H1 (cell line): ENCODE data around the gene PSMB11. TPM values are rescaled to one million over a fixed set of nuclear protein-coding genes. Genes with fewer than 3 reads are reported as not detected.

Experiments used
- ATF2 ChIP-seq: IDR thresholded peaks from 2 replicates; pipeline ENCODE4 v1.6.1; 2012; ENCODE audit warnings: low read length, inconsistent platforms
- BRCA1 ChIP-seq: IDR thresholded peaks from 2 replicates; pipeline ENCODE4 v1.6.1; 2012; ENCODE audit warnings: low read depth, low read length, improper control_type of control experiment
- CEBPB ChIP-seq: IDR thresholded peaks from 2 replicates; pipeline ENCODE4 v1.6.1; 2012; ENCODE audit warnings: low read depth, low read length
- CTCF ChIP-seq, 3 experiments: IDR thresholded peaks; 1 replicate in 2 of 3; 2 replicates in 1 of 3; pipeline versions ENCODE4 v1.5.1 to v1.6.1; 2011; ENCODE audit warnings: low read length in 3 of 3, mild to moderate bottlenecking in 3 of 3, inconsistent platforms in 2 of 3, low read depth in 1 of 3, moderate library complexity in 1 of 3; ENCODE audit not compliant: insufficient read depth in 1 of 3; ENCODE audit errors: control extremely low read depth in 1 of 3
- FOSL1 ChIP-seq: IDR thresholded peaks from 2 replicates; pipeline ENCODE4 v1.6.1; 2011; ENCODE audit warnings: mild to moderate bottlenecking, low read depth, low read length, moderate library complexity; ENCODE audit not compliant: insufficient read depth
- NANOG ChIP-seq: IDR thresholded peaks from 2 replicates; pipeline ENCODE4 v1.6.1; 2011; ENCODE audit warnings: low read length, low read depth, mild to moderate bottlenecking, inconsistent platforms; ENCODE audit not compliant: insufficient read depth, poor library complexity, severe bottlenecking
- SIX5 ChIP-seq: IDR thresholded peaks from 2 replicates; pipeline ENCODE4 v1.6.1; 2011; ENCODE audit warnings: mild to moderate bottlenecking, low read depth, low read length
- polyA plus RNA-seq, 7 experiments: library from polyadenylated mRNA; depleted of rRNA in 3 of 7; stranded (reverse) in 5 of 7; unstranded in 2 of 7; fragments of >200 nt in 5 of 7; fragments of 200-250 nt in 2 of 7; gene quantifications; 1 replicate in 5 of 7; 2 replicates in 1 of 7; 4 replicates in 1 of 7; pipeline versions ENCODE4 v1.2.1 to v1.2.3, GENCODE V29; 2011 to 2013; ENCODE audit warnings: missing spikeins in 2 of 7, mixed read lengths in 2 of 7
- total RNA-seq: library from RNA; stranded (reverse); fragmentation: NEBNext Ultra II Directional; extraction: Animal tissue kit (Norgen Biotek cat#: 25700); gene quantifications from 2 replicates; pipeline ENCODE4 v1.2.1, GENCODE V29; 2021

Gene PSMB11
- total and polyA plus RNA-seq, 2 of the 8 experiments (the other 6 are each of a cell fraction or from before 2014, with no cell fraction given): not detected

- no peak for TF ChIP-seq ATF2
- TF ChIP-seq FOSL1: no peak
- TF ChIP-seq BRCA1: no peak
- no peak for TF ChIP-seq NANOG
- TF ChIP-seq CEBPB: no peak
- no peak for TF ChIP-seq CTCF (IDR thresholded peaks at IDR 0.05; ENCODE audit: control extremely low read depth in 1 of 3, insufficient read depth in 1 of 3, low read depth in 1 of 3, low read length in 3 of 3)
- no peak for TF ChIP-seq SIX5
Observed at GRCh38 chr14:23043754-23044153, 1.7 kb downstream of the PSMB11 start (continued).
